PC-3 (cell line): ENCODE results near the gene ABCG4.

Experiments used
- EZH2 ChIP-seq: fragments of 300-600 bp; sonication (generic); IDR thresholded peaks from one replicate; pipeline ENCODE4 v1.6.1; 2017; ENCODE audit warnings: antibody characterized with exemption, mild to moderate bottlenecking, low read length; ENCODE audit not compliant: unreplicated experiment
- EZH2phosphoT487 ChIP-seq: fragments of 300-600 bp; sonication (generic); IDR thresholded peaks from 2 replicates; pipeline ENCODE4 v1.6.1; 2018; ENCODE audit warnings: mild to moderate bottlenecking, antibody characterized with exemption, low read length, borderline replicate concordance
- TF ChIP-seq, protein P1 (sequence below): fragments of 300-600 bp; sonication (generic); conservative IDR thresholded peaks from 2 replicates; pipeline ENCODE4 v1.5.1; 2017; ENCODE audit warnings: antibody characterized with exemption, low read depth, mild to moderate bottlenecking, low read length

DNA sequence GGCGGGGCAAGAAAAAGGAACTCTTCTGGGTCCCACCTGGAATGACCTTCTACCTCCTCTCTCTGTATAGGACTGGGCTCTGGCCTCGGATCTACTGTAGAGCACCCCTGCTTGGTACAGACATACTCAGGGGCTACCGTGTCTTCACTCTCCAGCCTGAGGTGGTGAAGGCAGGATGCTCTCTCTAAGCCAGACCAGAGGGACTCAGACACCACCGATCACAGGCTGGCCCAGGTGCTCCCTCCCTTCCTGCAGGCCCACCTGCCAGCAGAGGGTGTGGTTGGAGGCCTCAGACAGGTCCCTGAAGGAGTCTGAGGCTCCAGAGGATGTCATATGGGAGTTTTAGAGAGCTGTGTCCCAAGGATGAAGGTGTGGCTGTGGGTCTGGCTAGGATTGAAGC, 40.5 kb downstream of the ABCG4 start:
- TF ChIP-seq, protein P1, sequence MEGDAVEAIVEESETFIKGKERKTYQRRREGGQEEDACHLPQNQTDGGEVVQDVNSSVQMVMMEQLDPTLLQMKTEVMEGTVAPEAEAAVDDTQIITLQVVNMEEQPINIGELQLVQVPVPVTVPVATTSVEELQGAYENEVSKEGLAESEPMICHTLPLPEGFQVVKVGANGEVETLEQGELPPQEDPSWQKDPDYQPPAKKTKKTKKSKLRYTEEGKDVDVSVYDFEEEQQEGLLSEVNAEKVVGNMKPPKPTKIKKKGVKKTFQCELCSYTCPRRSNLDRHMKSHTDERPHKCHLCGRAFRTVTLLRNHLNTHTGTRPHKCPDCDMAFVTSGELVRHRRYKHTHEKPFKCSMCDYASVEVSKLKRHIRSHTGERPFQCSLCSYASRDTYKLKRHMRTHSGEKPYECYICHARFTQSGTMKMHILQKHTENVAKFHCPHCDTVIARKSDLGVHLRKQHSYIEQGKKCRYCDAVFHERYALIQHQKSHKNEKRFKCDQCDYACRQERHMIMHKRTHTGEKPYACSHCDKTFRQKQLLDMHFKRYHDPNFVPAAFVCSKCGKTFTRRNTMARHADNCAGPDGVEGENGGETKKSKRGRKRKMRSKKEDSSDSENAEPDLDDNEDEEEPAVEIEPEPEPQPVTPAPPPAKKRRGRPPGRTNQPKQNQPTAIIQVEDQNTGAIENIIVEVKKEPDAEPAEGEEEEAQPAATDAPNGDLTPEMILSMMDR = no peak
- TF ChIP-seq EZH2phosphoT487 = no peak
- TF ChIP-seq EZH2 = no peak
